ENCODE results near the gene XKRX. TPM values are rescaled to one million over a fixed set of nuclear protein-coding genes. Genes with fewer than 3 reads are reported as not detected.

XKRX gene
- total and polyA plus RNA-seq, 2 experiments from 2014 or later, result 1.1 to 3.4 TPM

DNA sequence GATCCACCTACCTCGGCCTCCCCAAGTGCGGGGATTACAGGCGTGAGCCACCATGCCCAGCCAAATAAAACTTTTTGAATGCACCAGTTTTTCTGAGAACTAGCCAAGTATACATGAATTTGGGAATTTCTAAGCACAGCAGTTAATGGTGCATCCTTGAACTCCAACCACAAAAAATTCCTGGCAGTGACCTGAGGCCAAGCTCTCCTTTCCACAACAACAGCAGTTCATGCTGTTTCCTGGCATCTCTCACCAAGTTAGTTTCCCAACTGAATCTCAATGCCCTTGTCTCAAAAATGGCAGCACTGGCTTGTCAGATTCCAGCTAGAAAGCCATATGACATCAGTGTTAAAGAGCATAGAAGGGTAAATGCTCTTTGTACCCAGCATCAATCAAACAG is 15.9 kb upstream of the XKRX start:
- no peaks in the 10 kb centered on the region for H3K9me3 ChIP-seq (ENCODE audit: low read depth)
- no peaks in the 10 kb centered on the region for H3K27me3 ChIP-seq
- H3K4me3 ChIP-seq, result no peak overlapping the region
- TF ChIP-seq, protein P1, sequence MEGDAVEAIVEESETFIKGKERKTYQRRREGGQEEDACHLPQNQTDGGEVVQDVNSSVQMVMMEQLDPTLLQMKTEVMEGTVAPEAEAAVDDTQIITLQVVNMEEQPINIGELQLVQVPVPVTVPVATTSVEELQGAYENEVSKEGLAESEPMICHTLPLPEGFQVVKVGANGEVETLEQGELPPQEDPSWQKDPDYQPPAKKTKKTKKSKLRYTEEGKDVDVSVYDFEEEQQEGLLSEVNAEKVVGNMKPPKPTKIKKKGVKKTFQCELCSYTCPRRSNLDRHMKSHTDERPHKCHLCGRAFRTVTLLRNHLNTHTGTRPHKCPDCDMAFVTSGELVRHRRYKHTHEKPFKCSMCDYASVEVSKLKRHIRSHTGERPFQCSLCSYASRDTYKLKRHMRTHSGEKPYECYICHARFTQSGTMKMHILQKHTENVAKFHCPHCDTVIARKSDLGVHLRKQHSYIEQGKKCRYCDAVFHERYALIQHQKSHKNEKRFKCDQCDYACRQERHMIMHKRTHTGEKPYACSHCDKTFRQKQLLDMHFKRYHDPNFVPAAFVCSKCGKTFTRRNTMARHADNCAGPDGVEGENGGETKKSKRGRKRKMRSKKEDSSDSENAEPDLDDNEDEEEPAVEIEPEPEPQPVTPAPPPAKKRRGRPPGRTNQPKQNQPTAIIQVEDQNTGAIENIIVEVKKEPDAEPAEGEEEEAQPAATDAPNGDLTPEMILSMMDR (IDR thresholded peaks at IDR 0.05; ENCODE audit: low read depth, low read length), result no peak
- no peak overlapping the region for H3K27ac ChIP-seq
- DNase-seq (ENCODE audit: low read depth in 1 of 2, low spot score in 1 of 2), result no peak
- no peaks in the 10 kb centered on the region for H3K36me3 ChIP-seq
- peaks cover 10% of the 10 kb centered on the region for H3K4me1 ChIP-seq (ENCODE audit: low read depth)

DNA sequence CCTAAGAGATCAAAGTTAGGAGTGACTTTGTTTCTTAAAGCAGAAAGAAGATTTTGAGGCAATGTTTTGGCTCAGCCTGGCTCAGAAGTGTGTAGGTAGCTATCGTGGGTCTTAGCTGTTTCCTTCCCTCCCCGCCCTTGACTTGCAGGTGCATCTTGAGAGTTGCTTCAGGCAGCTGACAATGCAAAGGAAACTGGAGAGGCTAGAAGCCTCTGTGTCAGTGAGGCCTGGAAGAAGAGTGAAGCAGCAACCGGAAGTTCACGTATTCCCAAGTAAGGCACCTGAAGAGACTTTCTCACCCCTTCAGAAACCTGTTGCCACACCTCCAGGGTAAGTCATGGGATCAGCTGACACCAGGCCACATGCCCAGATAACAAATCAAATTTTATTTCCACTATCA is 10.6 kb upstream of the XKRX start:
- H3K27ac ChIP-seq, result no peak overlapping the region
- no peaks in the 10 kb centered on the region for H3K27me3 ChIP-seq
- no peaks in the 10 kb centered on the region for H3K9me3 ChIP-seq (ENCODE audit: low read depth)
- no peak for DNase-seq (ENCODE audit: low read depth in 1 of 2, low spot score in 1 of 2)
- TF ChIP-seq, protein P1 (IDR thresholded peaks at IDR 0.05; ENCODE audit: low read depth, low read length), result no peak
- H3K36me3 ChIP-seq, result no peaks in the 10 kb centered on the region
- H3K4me1 ChIP-seq (ENCODE audit: low read depth), result peaks cover 10% of the 10 kb centered on the region
- H3K4me3 ChIP-seq, result no peak overlapping the region

DNA sequence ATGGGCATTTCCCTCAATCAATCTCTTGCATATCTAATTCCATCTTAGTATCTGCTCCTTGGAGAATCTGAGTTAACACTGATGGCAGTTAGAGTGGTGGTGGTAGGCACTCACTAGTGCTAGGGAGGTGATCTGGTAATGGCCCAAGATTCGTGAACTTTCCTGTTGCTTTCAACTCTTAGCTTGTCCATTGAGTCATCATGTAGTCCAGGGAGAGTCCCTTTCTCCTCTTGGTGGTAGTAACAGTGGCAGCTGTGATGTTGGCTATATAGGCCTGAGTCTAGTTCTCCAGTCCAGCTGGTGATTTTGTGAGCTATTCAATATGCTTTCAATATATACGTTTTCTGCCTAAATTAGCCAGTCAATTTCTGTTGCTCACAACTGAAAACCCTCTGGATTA is 7.0 kb upstream of the XKRX start:
- TF ChIP-seq, protein P1 (IDR thresholded peaks at IDR 0.05; ENCODE audit: low read depth, low read length), result no peak
- Histone ChIP-seq H3K9me3 (ENCODE audit: low read depth) (no peaks in the 10 kb centered on the region), H3K4me1 (ENCODE audit: low read depth) (no peaks in the 10 kb centered on the region), H3K4me3 (no peak overlapping the region), H3K27ac (no peak overlapping the region), H3K27me3 (no peaks in the 10 kb centered on the region), H3K36me3 (no peaks in the 10 kb centered on the region)
- DNase-seq (ENCODE audit: low read depth in 1 of 2, low spot score in 1 of 2), result no peak

DNA sequence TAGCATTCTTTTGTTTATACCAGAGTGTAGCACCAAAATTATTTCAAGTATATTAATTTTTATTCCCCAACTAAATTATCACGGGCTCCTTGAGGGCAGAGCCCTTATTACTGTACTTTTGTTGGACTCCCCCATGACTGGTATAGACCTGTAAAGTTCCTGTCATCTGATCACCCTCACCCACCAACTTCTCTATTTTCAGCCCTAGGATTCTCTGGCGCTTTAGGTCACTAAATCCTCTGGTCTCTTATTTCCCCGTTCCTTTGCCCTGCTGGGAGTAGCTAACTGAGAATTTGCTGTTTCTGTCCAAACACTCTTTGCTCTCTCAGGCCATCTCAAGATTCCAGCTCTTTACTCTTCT is 3.2 kb upstream of the XKRX start:
- H3K36me3 ChIP-seq, result no peaks in the 10 kb centered on the region
- H3K9me3 ChIP-seq (ENCODE audit: low read depth), result no peaks in the 10 kb centered on the region
- H3K4me3 ChIP-seq, result no peak overlapping the region
- H3K27ac ChIP-seq, result no peak overlapping the region
- DNase-seq (ENCODE audit: low read depth in 1 of 2, low spot score in 1 of 2), result no peak
- H3K27me3 ChIP-seq, result no peaks in the 10 kb centered on the region
- TF ChIP-seq, protein P1 (IDR thresholded peaks at IDR 0.05; ENCODE audit: low read depth, low read length), result no peak
- no peaks in the 10 kb centered on the region for H3K4me1 ChIP-seq (ENCODE audit: low read depth)

DNA sequence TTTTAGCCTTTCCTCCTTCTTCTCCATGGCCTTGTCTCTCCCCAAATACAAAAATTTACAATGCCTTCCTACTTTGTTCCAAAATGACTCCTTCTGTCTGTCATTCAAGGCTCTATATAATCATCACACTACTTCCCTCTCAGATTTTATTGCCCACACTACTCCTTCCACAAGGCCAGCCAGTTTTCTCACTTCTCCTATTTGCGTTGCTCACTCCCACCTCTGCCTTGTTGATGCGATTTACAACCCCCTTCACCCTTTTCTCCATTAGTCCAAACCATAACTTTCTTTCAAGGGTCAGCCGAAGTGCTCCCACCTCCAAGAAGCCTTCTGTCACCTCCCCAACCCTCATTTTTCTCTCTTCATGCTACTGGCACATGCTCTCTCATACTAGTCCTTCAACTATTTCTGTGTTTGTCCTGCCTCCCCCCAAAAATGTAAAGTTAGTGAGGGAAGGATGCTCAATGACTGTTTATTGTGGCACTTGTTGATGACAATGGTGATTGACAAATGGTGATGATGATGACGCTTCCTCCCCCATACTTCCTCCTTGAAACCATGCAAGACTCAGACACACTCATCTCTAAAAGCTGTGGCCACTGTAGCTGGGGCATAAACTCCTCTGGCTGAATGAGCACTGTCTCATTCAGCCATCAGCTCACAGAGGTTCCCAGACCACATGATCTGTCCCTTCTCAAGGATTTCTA is 2.7 kb upstream of the XKRX start:
- Histone ChIP-seq H3K27me3 (no peaks in the 10 kb centered on the region), H3K9me3 (ENCODE audit: low read depth) (no peaks in the 10 kb centered on the region)
- TF ChIP-seq, protein P1 (IDR thresholded peaks at IDR 0.05; ENCODE audit: low read depth, low read length), result no peak

More for the DNA sequence above, 2.7 kb upstream of the XKRX start:
- Histone ChIP-seq H3K4me1 (ENCODE audit: low read depth) (no peaks in the 10 kb centered on the region), H3K4me3 (no peak overlapping the region), H3K36me3 (no peaks in the 10 kb centered on the region), H3K27ac (no peak overlapping the region)
- DNase-seq (ENCODE audit: low read depth in 1 of 2, low spot score in 1 of 2), result no peak

Data from cardiac muscle cell (in vitro differentiated cells and primary cell).